ENCODE results near the gene ANXA11. TPM values are rescaled to one million over a fixed set of nuclear protein-coding genes. Genes with fewer than 3 reads are reported as not detected.
A peak's percentile ranks its signal among the peaks of the same experiment; 100 is the strongest.

Gene ANXA11
- total and polyA plus RNA-seq, 2 donors, result 107 to 152 TPM

GRCh38 chr10:80158598-80159127 is 46.7 kb downstream of the ANXA11 start:
- H3K9me3 ChIP-seq (ENCODE audit: control insufficient read depth in 2 of 2, insufficient read depth in 1 of 2, low read length in 1 of 2), result peaks cover 0 to 1% of the 10 kb centered on the region in 2 donors
- no peaks in the 10 kb centered on the region for H3K4me1 ChIP-seq (ENCODE audit: control insufficient read depth in 2 of 2, insufficient read depth in 2 of 2, low read length in 2 of 2)
- H3K36me3 ChIP-seq (ENCODE audit: control insufficient read depth in 2 of 2, insufficient read depth in 2 of 2, low read length in 1 of 2), result peaks cover 98 to 100% of the 10 kb centered on the region in 2 donors
- no peak overlapping the region for H3K4me3 ChIP-seq (ENCODE audit: low read length in 2 of 2)
- 86% methylated on average over 14 of the region's 14 CpGs for WGBS
- no peak for DNase-seq (ENCODE audit: low read depth in 6 of 9, low spot score in 9 of 9)
- no peaks in the 10 kb centered on the region for H3K27me3 ChIP-seq (ENCODE audit: control insufficient read depth in 2 of 2, insufficient read depth in 1 of 2, low read length in 1 of 2)
- peak overlapping the region in 1 of 2 donors; percentile 55 for H3K27ac ChIP-seq (ENCODE audit: low read depth in 1 of 2, low read length in 1 of 2)

GRCh38 chr10:80158126-80158525 is 47.2 kb downstream of the ANXA11 start:
- peak overlapping the region; percentile 30 to 36 for H3K27ac ChIP-seq (ENCODE audit: low read depth in 1 of 2, low read length in 1 of 2)
- no peak for DNase-seq (ENCODE audit: low read depth in 6 of 9, low spot score in 9 of 9)
- no peak overlapping the region for H3K4me3 ChIP-seq (ENCODE audit: low read length in 2 of 2)
- H3K9me3 ChIP-seq (ENCODE audit: control insufficient read depth in 2 of 2, insufficient read depth in 1 of 2, low read length in 1 of 2), result peaks cover 0 to 1% of the 10 kb centered on the region in 2 donors
- WGBS, result 97% methylated on average over 5 of the region's 5 CpGs
- H3K27me3 ChIP-seq (ENCODE audit: control insufficient read depth in 2 of 2, insufficient read depth in 1 of 2, low read length in 1 of 2), result no peaks in the 10 kb centered on the region
- H3K36me3 ChIP-seq (ENCODE audit: control insufficient read depth in 2 of 2, insufficient read depth in 2 of 2, low read length in 1 of 2), result peaks cover 98 to 99% of the 10 kb centered on the region in 2 donors
- H3K4me1 ChIP-seq (ENCODE audit: control insufficient read depth in 2 of 2, insufficient read depth in 2 of 2, low read length in 2 of 2), result no peaks in the 10 kb centered on the region

GRCh38 chr10:80157561-80157960 is 47.8 kb downstream of the ANXA11 start:
- H3K9me3 ChIP-seq (ENCODE audit: control insufficient read depth in 2 of 2, insufficient read depth in 1 of 2, low read length in 1 of 2), result peaks cover 0 to 1% of the 10 kb centered on the region in 2 donors

GRCh38 chr10:80156216-80156615 is 49.1 kb downstream of the ANXA11 start:
- no peak overlapping the region for H3K27ac ChIP-seq (ENCODE audit: low read depth in 1 of 2, low read length in 1 of 2)
- peaks cover 98% of the 10 kb centered on the region in 2 donors for H3K36me3 ChIP-seq (ENCODE audit: control insufficient read depth in 2 of 2, insufficient read depth in 2 of 2, low read length in 1 of 2)
- 96% methylated on average over 5 of the region's 5 CpGs for WGBS
- DNase-seq (ENCODE audit: low read depth in 6 of 9, low spot score in 9 of 9), result no peak
- no peaks in the 10 kb centered on the region for H3K27me3 ChIP-seq (ENCODE audit: control insufficient read depth in 2 of 2, insufficient read depth in 1 of 2, low read length in 1 of 2)
- H3K4me3 ChIP-seq (ENCODE audit: low read length in 2 of 2), result no peak overlapping the region
- H3K4me1 ChIP-seq (ENCODE audit: control insufficient read depth in 2 of 2, insufficient read depth in 2 of 2, low read length in 2 of 2), result no peaks in the 10 kb centered on the region
- peaks cover 0 to 1% of the 10 kb centered on the region in 2 donors for H3K9me3 ChIP-seq (ENCODE audit: control insufficient read depth in 2 of 2, insufficient read depth in 1 of 2, low read length in 1 of 2)

More at GRCh38 chr10:80157561-80157960, 47.8 kb downstream of the ANXA11 start:
- H3K27me3 ChIP-seq (ENCODE audit: control insufficient read depth in 2 of 2, insufficient read depth in 1 of 2, low read length in 1 of 2), result no peaks in the 10 kb centered on the region
- no peak overlapping the region for H3K27ac ChIP-seq (ENCODE audit: low read depth in 1 of 2, low read length in 1 of 2)
- WGBS, result 99% methylated on average over 14 of the region's 14 CpGs
- H3K36me3 ChIP-seq (ENCODE audit: control insufficient read depth in 2 of 2, insufficient read depth in 2 of 2, low read length in 1 of 2), result peaks cover 97 to 98% of the 10 kb centered on the region in 2 donors
- DNase-seq (ENCODE audit: low read depth in 6 of 9, low spot score in 9 of 9), result no peak
- H3K4me1 ChIP-seq (ENCODE audit: control insufficient read depth in 2 of 2, insufficient read depth in 2 of 2, low read length in 2 of 2), result no peaks in the 10 kb centered on the region
- no peak overlapping the region for H3K4me3 ChIP-seq (ENCODE audit: low read length in 2 of 2)

GRCh38 chr10:80155696-80156215 is 49.6 kb downstream of the ANXA11 start:
- peaks cover 0 to 1% of the 10 kb centered on the region in 2 donors for H3K9me3 ChIP-seq (ENCODE audit: control insufficient read depth in 2 of 2, insufficient read depth in 1 of 2, low read length in 1 of 2)
- no peak overlapping the region for H3K27ac ChIP-seq (ENCODE audit: low read depth in 1 of 2, low read length in 1 of 2)
- DNase-seq (ENCODE audit: low read depth in 6 of 9, low spot score in 9 of 9), result no peak
- H3K4me1 ChIP-seq (ENCODE audit: control insufficient read depth in 2 of 2, insufficient read depth in 2 of 2, low read length in 2 of 2), result peaks cover 0 to 2% of the 10 kb centered on the region in 2 donors
- no peak overlapping the region for H3K4me3 ChIP-seq (ENCODE audit: low read length in 2 of 2)
- peaks cover 96 to 98% of the 10 kb centered on the region in 2 donors for H3K36me3 ChIP-seq (ENCODE audit: control insufficient read depth in 2 of 2, insufficient read depth in 2 of 2, low read length in 1 of 2)
- 91% methylated on average over 8 of the region's 8 CpGs for WGBS
- no peaks in the 10 kb centered on the region for H3K27me3 ChIP-seq (ENCODE audit: control insufficient read depth in 2 of 2, insufficient read depth in 1 of 2, low read length in 1 of 2)

- DNase-seq (ENCODE audit: low read depth in 6 of 9, low spot score in 9 of 9), result no peak
- Histone ChIP-seq H3K4me1 (ENCODE audit: control insufficient read depth in 2 of 2, insufficient read depth in 2 of 2, low read length in 2 of 2) (peaks cover 0 to 2% of the 10 kb centered on the region in 2 donors), H3K36me3 (ENCODE audit: control insufficient read depth in 2 of 2, insufficient read depth in 2 of 2, low read length in 1 of 2) (peaks cover 96 to 97% of the 10 kb centered on the region in 2 donors), H3K27me3 (ENCODE audit: control insufficient read depth in 2 of 2, insufficient read depth in 1 of 2, low read length in 1 of 2) (no peaks in the 10 kb centered on the region), H3K9me3 (ENCODE audit: control insufficient read depth in 2 of 2, insufficient read depth in 1 of 2, low read length in 1 of 2) (no peaks in the 10 kb centered on the region), H3K4me3 (ENCODE audit: low read length in 2 of 2) (no peak overlapping the region), H3K27ac (ENCODE audit: low read depth in 1 of 2, low read length in 1 of 2) (no peak overlapping the region)
- 86% methylated on average over 10 of the region's 10 CpGs for WGBS
These were observed 50.2 kb downstream of the ANXA11 start for GRCh38 chr10:80154978-80155695.

- Histone ChIP-seq H3K4me3 (ENCODE audit: low read length in 2 of 2) (no peak overlapping the region), H3K27ac (ENCODE audit: low read depth in 1 of 2, low read length in 1 of 2) (no peak overlapping the region), H3K4me1 (ENCODE audit: control insufficient read depth in 2 of 2, insufficient read depth in 2 of 2, low read length in 2 of 2) (peaks cover 0 to 2% of the 10 kb centered on the region in 2 donors), H3K9me3 (ENCODE audit: control insufficient read depth in 2 of 2, insufficient read depth in 1 of 2, low read length in 1 of 2) (no peaks in the 10 kb centered on the region), H3K36me3 (ENCODE audit: control insufficient read depth in 2 of 2, insufficient read depth in 2 of 2, low read length in 1 of 2) (peaks cover 94 to 95% of the 10 kb centered on the region in 2 donors), H3K27me3 (ENCODE audit: control insufficient read depth in 2 of 2, insufficient read depth in 1 of 2, low read length in 1 of 2) (no peaks in the 10 kb centered on the region)
- no peak for DNase-seq (ENCODE audit: low read depth in 6 of 9, low spot score in 9 of 9)
- 97% methylated on average over 5 of the region's 5 CpGs for WGBS
These were observed 50.7 kb downstream of the ANXA11 start for GRCh38 chr10:80154626-80154977.

- 83% methylated on average over 3 of the region's 3 CpGs for WGBS
- peaks cover 88 to 90% of the 10 kb centered on the region in 2 donors for H3K36me3 ChIP-seq (ENCODE audit: control insufficient read depth in 2 of 2, insufficient read depth in 2 of 2, low read length in 1 of 2)
- peaks cover 0 to 2% of the 10 kb centered on the region in 2 donors for H3K4me1 ChIP-seq (ENCODE audit: control insufficient read depth in 2 of 2, insufficient read depth in 2 of 2, low read length in 2 of 2)
- no peak overlapping the region for H3K27ac ChIP-seq (ENCODE audit: low read depth in 1 of 2, low read length in 1 of 2)
- H3K9me3 ChIP-seq (ENCODE audit: control insufficient read depth in 2 of 2, insufficient read depth in 1 of 2, low read length in 1 of 2), result no peaks in the 10 kb centered on the region
- no peak for DNase-seq (ENCODE audit: low read depth in 6 of 9, low spot score in 9 of 9)
- H3K27me3 ChIP-seq (ENCODE audit: control insufficient read depth in 2 of 2, insufficient read depth in 1 of 2, low read length in 1 of 2), result no peaks in the 10 kb centered on the region
- no peak overlapping the region for H3K4me3 ChIP-seq (ENCODE audit: low read length in 2 of 2)
These were observed 51.9 kb downstream of the ANXA11 start for GRCh38 chr10:80153460-80153859.

- H3K4me1 ChIP-seq (ENCODE audit: control insufficient read depth in 2 of 2, insufficient read depth in 2 of 2, low read length in 2 of 2), result peaks cover 0 to 2% of the 10 kb centered on the region in 2 donors
- peaks cover 88 to 90% of the 10 kb centered on the region in 2 donors for H3K36me3 ChIP-seq (ENCODE audit: control insufficient read depth in 2 of 2, insufficient read depth in 2 of 2, low read length in 1 of 2)
- H3K27me3 ChIP-seq (ENCODE audit: control insufficient read depth in 2 of 2, insufficient read depth in 1 of 2, low read length in 1 of 2), result no peaks in the 10 kb centered on the region
- no peak for DNase-seq (ENCODE audit: low read depth in 6 of 9, low spot score in 9 of 9)
- no peak overlapping the region for H3K27ac ChIP-seq (ENCODE audit: low read depth in 1 of 2, low read length in 1 of 2)
- no peak overlapping the region for H3K4me3 ChIP-seq (ENCODE audit: low read length in 2 of 2)
- WGBS, result 97% methylated on average over 6 of the region's 6 CpGs
- H3K9me3 ChIP-seq (ENCODE audit: control insufficient read depth in 2 of 2, insufficient read depth in 1 of 2, low read length in 1 of 2), result no peaks in the 10 kb centered on the region
These were observed 52.5 kb downstream of the ANXA11 start for GRCh38 chr10:80152820-80153219.

All from thymus (tissue), 11 donors.